Kidney (tissue), 14 donors: ENCODE data around the gene ACER3. TPM values are rescaled to one million over a fixed set of nuclear protein-coding genes. Genes with fewer than 3 reads are reported as not detected.

ENCODE experiments used
- DNase-seq, 5 donors: peaks; one replicate each; pipeline ENCODE4 v3.0.0-alpha.2; 2013 to 2020
- FAIRE-seq: peaks from 2 replicates; lab custom pipeline; 2012; peaks lifted over from hg19 to GRCh38; lab: Jason Lieb, UNC
- H3K27ac ChIP-seq, 2 donors: one replicate each; pipeline ENCODE4 v1.7.0; 2013; ENCODE audit warnings: low read depth in 2 of 2, low read length in 2 of 2, inconsistent platforms in 1 of 2
- H3K27me3 ChIP-seq: one replicate; pipeline ENCODE4 v1.7.1; 2013; ENCODE audit warnings: low read length, inconsistent platforms; ENCODE audit not compliant: control insufficient read depth, insufficient read depth
- H3K36me3 ChIP-seq, 3 donors: one replicate each; pipeline versions ENCODE4 v1.7.0 to v1.7.1; 2013; ENCODE audit warnings: low read length in 3 of 3, control low read depth in 1 of 3, inconsistent platforms in 1 of 3; ENCODE audit not compliant: insufficient read depth in 3 of 3, control insufficient read depth in 2 of 3
- H3K4me1 ChIP-seq, 3 donors: one replicate each; pipeline versions ENCODE4 v1.7.0 to v1.7.1; 2013; ENCODE audit warnings: low read length in 3 of 3, inconsistent platforms in 1 of 3, low read depth in 1 of 3; ENCODE audit not compliant: control insufficient read depth in 2 of 3, insufficient read depth in 2 of 3
- H3K4me3 ChIP-seq, 3 donors: one replicate each; pipeline versions ENCODE4 v1.7.0 to v1.8.1; 2013; ENCODE audit warnings: low read length in 3 of 3, control low read depth in 1 of 3, inconsistent platforms in 1 of 3
- H3K9ac ChIP-seq, 3 donors: one replicate each; pipeline versions ENCODE4 v1.7.0 to v1.7.1; 2013; ENCODE audit warnings: low read length in 3 of 3, control low read depth in 1 of 3, inconsistent platforms in 1 of 3
- H3K9me3 ChIP-seq, 3 donors: one replicate each; pipeline versions ENCODE4 v1.7.0 to v1.7.1; 2013; ENCODE audit warnings: low read length in 3 of 3, control low read depth in 1 of 3, inconsistent platforms in 1 of 3; ENCODE audit not compliant: control insufficient read depth in 2 of 3, insufficient read depth in 1 of 3
- CTCF ChIP-seq: IDR thresholded peaks from 3 replicates; pipeline ENCODE4 v1.5.1; 2012; ENCODE audit warnings: mild to moderate bottlenecking, moderate library complexity, borderline replicate concordance; ENCODE audit not compliant: insufficient read depth; ENCODE audit errors: extremely low read depth
- intact Hi-C: fragments of 100-400 bp; cut with DNase I; formaldehyde crosslinking; loops from one replicate; pipeline ENCODE4 v1.11.1; 2022
- polyA plus RNA-seq: library from polyadenylated mRNA; stranded (reverse); fragments of 350-450 nt; fragmentation: Illumina TruSeq; extraction: RNeasy Lipid Tissue Mini Kit (QIAGEN cat#74804); gene quantifications from one replicate; pipeline ENCODE4 v1.2.3, GENCODE V29; 2014; ENCODE audit warnings: low read depth, low replicate concordance; ENCODE audit not compliant: insufficient read depth
- total RNA-seq: library from RNA; stranded (reverse); fragmentation: NEBNext Ultra II Directional; extraction: Animal tissue kit (Norgen Biotek cat#: 25700); gene quantifications from one replicate; pipeline ENCODE4 v1.2.1, GENCODE V29; 2021
- donor health status: control.
- donor health status: control.
- donor health status: control.
- donor health status: control.
- donor health status: control.
- donor health status: DM: yes; HTN: yes; CAD: no.
- donor health status: Normal renal cell carcinoma (clear cell type).

Gene ACER3
- total and polyA plus RNA-seq, 2 donors from 2014 or later: 5.9 to 35.3 TPM

DNA sequence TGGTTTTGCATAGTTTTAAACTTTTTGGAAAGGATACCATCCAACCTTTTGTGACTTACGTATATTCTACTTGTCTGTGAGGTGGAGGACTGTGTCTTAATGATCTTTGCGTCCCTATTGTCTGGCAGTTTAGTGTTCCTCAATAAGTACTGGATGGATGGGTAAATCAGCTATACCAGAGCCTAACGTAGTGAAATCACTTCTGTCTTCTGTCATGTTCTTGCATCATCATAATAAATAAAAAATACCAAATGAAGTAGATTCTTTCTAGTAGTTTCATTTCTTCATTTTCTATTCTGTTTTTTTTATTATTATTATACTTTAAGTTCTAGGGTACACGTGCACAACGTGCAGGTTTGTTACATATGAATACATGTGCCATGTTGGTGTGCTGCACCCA, 66.4 kb downstream of the ACER3 start:
- no peak for FAIRE-seq
- H3K4me1 ChIP-seq: no peaks in the 10 kb centered on the region
- H3K4me3 ChIP-seq: no peak overlapping the region
- no peak overlapping the region for H3K9ac ChIP-seq
- H3K27ac ChIP-seq: no peak overlapping the region
- no peaks in the 10 kb centered on the region for H3K9me3 ChIP-seq
- intact Hi-C loops: no loop called here
- H3K27me3 ChIP-seq: no peaks in the 10 kb centered on the region
- H3K36me3 ChIP-seq: peaks cover 0 to 2% (median 0%) of the 10 kb centered on the region in 3 donors
- no peak for TF ChIP-seq CTCF
- no peak for DNase-seq

- TF ChIP-seq CTCF: no peak
- Histone ChIP-seq H3K4me1 (no peaks in the 10 kb centered on the region), H3K27me3 (no peaks in the 10 kb centered on the region), H3K27ac (no peak overlapping the region), H3K36me3 (peaks cover 0 to 2% (median 0%) of the 10 kb centered on the region in 3 donors), H3K9ac (no peak overlapping the region), H3K4me3 (no peak overlapping the region), H3K9me3 (peaks cover 0 to 3% (median 2%) of the 10 kb centered on the region in 3 donors)
- FAIRE-seq (no peak), DNase-seq (no peak)
- intact Hi-C loops: no loop called here
These were observed 74.3 kb downstream of the ACER3 start for GRCh38 chr11:76935042-76935441.

DNA sequence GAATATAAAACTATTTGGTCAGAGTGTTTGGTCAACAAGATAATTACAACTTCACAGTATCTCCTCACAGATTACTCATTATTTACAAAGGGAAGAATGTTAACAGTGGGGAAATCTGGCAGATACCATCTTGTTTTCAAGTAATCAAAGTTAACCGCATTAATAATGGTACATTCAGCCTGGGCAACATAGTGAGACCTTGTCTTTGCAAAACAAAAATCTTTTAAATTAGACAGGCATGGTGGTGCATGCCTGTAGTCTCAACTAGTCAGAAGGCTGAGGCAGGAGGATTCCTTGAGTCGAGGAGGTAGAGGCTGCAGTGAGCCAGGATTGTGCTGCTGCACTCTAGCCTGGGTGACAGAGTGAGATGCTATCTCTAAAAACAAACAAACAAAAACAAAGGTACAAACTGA, 78.5 kb downstream of the ACER3 start:
- Histone ChIP-seq H3K9ac (no peak overlapping the region), H3K4me3 (no peak overlapping the region), H3K9me3 (peaks cover 0 to 5% (median 3%) of the 10 kb centered on the region in 3 donors), H3K4me1 (no peaks in the 10 kb centered on the region), H3K27ac (no peak overlapping the region), H3K36me3 (no peaks in the 10 kb centered on the region), H3K27me3 (no peaks in the 10 kb centered on the region)
- DNase-seq: no peak
- no peak for FAIRE-seq
- intact Hi-C loops: no loop called here
- TF ChIP-seq CTCF: no peak

GRCh38 chr11:76944225-76944624, 83.5 kb downstream of the ACER3 start:
- Histone ChIP-seq H3K4me3 (no peak overlapping the region), H3K9me3 (peaks cover 0 to 4% (median 0%) of the 10 kb centered on the region in 3 donors), H3K4me1 (no peaks in the 10 kb centered on the region), H3K36me3 (no peaks in the 10 kb centered on the region), H3K27ac (no peak overlapping the region), H3K9ac (no peak overlapping the region), H3K27me3 (no peaks in the 10 kb centered on the region)
- DNase-seq: no peak
- intact Hi-C loops: no loop called here
- no peak for FAIRE-seq
- no peak for TF ChIP-seq CTCF
